ENCODE measurements around the gene PRELP.

The PRELP gene

DNA sequence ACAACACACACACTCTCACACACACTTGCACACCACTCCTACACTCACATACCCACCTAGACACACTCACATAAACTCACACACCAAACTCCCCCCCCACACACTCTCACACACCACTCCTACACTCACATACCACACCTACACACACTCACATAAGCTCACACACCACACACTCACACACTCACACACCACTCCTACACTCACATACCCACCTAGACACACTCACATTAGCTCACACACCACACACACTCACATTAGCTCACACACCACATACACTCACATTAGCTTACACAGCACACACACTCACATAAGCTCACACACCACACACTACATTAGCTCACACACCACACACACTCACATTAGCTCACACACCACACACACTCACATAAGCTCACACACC is 51.4 kb downstream of the PRELP start:
- no peak for DNase-seq

DNA sequence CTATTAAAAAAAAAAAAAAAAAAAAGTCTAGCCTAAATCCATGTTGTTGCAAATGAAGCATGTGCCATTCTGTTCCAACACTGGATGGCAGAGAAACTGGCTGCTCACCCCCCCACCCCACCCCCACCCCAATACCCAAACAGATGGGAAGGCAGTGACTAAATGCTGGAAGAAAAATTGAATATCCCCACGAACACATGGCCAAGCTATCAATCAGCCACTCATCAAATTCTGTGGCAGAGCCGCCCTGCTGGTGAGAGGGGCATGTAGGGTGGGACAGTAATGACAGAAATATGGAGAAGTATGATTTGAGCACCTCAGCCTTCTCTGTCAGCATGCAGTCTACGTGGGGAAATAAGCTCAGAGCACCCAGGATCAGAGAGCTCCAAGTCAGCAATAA is 52.5 kb downstream of the PRELP start:
- DNase-seq: no peak

DNA sequence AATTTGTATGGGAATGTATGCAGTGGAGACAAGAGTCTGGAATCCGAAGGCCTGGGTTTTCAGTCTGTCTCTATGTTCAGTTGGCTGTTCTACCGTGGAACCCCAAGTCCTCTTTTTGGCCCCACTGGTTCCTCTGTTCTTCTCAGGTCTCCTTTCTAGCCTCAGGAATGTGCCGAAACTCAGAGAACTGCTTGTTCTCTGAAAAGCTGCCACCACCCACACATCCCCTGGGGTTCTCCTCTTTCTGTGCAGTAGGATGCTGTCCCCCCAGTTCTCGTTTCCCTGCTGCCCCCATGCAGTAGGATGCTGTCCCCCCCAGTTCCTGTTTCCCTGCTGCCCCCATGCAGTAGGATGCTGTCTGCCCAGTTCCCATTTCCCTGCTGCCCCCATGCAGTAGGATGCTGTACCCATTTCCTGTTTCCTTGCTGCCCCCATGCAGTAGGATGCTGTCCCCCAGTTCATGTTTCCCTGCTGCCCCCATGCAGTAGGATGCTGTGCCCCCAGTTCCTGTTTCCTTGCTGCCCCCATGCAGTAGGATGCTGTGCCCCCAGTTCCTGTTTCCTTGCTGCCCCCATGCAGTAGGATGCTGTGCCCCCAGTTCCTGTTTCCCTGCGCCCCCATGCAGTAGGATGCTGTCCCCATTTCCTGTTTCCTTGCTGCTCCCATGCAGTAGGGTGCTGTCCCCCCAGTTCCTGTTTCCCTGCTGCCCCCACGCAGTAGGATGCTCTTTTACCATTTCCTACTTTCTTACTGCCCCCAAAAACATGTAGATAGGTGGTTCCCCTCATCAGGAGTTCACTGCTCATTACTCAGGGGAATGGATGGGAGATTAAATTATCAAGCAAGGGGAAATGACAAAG is 53.6 kb downstream of the PRELP start:
- DNase-seq: no peak

DNA sequence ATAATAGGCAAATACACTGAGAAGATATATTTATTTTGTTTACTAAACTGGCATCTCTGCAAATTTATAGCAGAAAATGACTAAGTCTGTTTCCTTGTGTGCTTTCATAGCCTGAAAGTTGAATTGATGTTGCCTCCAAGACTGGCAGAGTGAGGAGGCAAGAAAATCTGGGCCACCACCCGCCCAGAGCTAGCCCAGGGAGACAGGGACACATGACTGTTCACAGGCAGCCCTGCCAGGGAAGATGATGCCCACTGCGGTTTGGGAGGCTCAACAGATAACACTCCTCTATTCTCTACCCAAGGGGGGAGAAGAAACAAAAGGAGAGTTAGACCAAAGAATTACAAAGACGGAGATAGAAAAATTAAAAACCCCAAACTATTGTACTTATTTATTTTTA is 55.5 kb downstream of the PRELP start:
- no peak for DNase-seq

DNA sequence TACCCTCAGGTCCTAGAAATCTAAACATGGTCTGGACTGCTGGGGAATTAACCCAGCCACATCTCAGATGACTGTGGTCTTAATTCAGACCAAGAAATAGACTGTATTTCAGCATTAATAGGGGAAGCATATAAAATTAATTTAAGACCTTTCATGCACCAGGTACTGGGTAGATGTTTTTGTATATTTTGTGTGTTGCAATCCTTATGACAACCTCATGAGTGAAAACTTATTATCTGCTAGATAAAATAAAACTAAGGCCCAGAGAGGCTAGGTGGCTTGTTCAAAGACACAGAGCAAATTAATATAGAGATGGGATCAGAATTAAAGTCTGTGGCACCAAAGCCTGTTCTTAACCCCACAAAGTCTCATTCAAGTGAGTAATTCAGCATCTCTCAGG is 58.4 kb downstream of the PRELP start:
- DNase-seq: no peak

DNA sequence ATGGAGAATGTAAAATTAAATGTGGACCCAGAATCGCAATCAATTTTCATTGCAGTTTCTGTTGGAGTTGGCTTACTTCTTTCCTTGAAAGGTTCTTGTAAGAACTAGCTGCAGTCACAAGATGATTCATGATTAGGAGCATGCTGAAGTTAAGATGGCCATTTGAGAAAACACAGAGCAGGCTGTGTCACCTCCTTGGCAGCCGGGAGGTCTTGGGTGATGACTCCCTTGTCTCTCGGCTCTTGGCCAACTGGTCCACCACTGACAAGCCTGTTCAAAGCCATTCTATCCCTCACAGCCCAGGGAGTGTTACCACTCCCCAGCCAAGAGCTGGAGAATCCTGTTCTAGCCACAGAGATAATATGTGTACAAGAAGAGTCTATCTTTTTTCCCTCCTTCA is 58.9 kb downstream of the PRELP start:
- DNase-seq: no peak

DNA sequence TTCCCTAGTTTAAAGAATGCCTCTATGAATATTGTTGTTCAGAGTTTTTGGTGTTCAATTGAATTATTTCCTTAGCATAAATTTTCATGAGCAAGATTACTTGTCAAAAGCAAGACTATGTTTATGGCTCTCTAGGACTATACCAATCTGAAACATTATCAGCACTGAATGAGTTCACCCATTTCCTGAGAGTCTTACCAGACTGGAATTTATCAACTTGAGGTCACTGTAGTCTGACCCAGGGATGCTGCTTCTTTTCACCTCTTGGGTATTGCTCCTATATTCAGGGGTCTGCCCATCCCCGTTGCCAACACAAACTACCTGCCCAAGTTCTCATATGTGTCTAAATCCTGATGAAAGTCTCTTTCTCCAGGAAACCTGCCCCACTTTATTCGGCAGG is 61.0 kb downstream of the PRELP start:
- no peak for DNase-seq

DNA sequence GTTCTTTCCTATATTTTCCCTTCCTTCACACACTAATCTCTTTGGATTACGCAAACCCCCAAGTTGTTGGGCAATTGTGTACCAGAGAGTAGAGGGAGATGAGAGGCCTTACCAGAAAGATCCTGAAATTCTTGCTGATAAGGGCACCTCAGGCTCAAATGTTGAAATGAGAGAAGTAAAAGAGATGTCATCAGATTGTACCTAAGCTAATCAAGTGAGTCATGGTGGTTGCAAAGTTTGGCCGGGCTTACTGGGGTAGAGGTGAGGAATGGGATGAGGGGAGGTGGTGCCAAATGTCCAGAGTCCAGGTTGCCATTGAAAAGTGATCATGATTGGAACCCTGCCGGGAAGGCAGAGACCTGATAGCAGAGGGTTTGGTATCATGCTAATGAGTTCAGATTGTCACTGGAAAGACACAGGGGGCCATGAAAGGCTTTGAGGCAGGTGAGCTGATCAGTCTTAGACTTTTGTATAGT is 61.4 kb downstream of the PRELP start:
- no peak for DNase-seq

DNA sequence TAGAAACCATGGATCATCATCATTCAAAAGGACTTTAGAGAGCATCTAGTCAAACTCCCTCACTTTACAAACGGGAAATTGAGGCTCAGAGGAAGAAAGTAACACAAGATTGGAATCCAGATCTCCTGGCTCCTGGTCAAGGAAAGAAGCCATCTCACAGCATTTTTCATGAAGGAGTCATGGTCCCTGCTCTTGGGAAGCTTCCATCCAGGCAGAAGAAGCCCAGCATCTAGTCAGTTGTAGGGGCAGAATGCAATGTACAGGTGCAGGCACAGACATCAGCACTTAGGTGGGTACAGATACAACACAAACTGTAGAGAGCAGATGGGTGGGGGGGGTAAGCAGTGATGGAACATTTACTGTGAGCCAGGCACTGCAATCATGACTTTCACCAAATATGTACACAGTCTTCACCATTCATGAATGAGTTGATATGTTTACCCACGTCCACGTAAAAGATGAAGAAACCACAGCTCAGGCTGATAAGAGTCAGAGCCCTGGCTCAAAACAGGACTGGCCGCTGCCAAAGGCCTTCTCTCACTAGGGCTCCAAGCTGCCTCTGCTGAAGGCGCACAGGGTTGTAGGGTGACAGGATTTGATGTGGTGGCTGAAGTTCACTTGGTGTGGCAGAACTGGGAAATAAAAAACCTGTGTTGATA is 62.3 kb downstream of the PRELP start:
- DNase-seq: no peak

DNA sequence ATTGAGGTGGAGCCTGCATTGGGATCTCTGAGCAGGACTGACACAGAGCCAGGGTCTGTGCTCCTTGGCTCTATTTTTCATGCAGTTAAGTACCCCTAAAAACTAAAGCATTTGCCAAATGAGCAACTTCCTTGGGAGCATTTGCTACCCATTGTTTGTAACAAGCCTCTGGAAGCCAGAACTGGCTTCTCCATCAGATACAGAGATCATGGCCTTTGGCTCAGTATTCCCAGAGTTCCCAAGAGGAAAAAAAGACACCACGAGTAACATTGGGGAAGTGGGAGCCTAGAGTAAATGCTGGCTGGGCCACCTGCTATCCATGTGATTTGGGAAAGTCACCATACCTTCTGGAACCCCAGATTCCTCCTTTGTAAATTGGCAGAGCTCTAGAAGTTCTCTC is 63.1 kb downstream of the PRELP start:
- no peak for DNase-seq

DNA sequence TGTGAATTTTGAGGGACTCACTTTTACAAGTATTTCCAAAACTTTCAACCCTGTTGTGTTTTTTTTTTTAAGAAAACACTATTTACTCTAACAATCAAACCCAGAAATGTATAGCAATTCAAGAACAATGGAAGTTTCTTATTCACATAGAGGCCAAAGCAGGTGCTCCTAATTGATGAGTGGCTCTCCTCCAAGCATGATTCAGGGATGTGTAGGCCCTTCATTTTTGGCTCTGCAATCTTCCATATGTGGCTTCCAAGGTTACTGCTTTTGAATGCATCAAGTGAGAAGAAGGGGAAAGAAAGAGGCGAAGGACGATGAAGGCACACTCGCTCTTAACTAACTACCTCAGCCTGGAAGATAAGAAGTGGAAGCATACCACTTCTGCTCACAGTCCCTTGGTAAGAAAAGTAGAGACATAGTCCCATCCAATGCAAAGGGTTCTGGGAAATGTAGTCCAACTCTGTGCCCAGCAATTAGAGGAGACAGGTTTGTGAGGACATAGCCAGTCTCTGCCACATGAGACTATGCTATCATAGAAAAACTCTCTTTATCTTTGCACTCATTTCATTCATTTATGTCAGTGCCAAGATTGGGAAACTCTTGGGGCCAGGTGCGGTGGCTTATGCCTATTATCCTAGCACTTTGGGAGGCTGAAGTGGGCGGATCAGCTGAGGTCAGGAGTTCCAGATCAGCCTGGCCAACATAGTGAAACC is 64.4 kb downstream of the PRELP start:
- DNase-seq: no peak
